WTC11 (cell line): Measurements from ENCODE around the gene CRACR2B. TPM values are rescaled to one million over a fixed set of nuclear protein-coding genes. Genes with fewer than 3 reads are reported as not detected.
A peak's percentile ranks its signal among the peaks of the same experiment; 100 is the strongest.

Experiments used
- ATAC-seq: fragments of 200-7000 bp; cut with Tn5 transposase; 2 replicates; pipeline ENCODE4 v1.10.0; 2021; ENCODE audit warnings: mild to moderate bottlenecking, moderate library complexity
- CTCF ChIA-PET: fragments of 300-600 bp; sonication (Branson Sonifier 250); formaldehyde crosslinking; loops from one replicate; lab custom pipeline; 2021; ENCODE audit warnings: antibody characterized with exemption; lab: Charles Lee
- POLR2A ChIA-PET: fragments of 350-600 bp; sonication (Branson Sonifier 250); formaldehyde crosslinking; loops from one replicate; lab custom pipeline; 2021; ENCODE audit warnings: antibody characterized with exemption; lab: Charles Lee
- DNase-seq: peaks from one replicate; pipeline ENCODE4 v3.0.0; 2021; ENCODE audit warnings: low spot score
- H3K27ac Mint-ChIP-seq: 2 replicates; pipeline ENCODE4 v1.8.0; 2021; ENCODE audit warnings: mixed read lengths
- H3K27me3 Mint-ChIP-seq: 2 replicates; pipeline ENCODE4 v1.8.0; 2021; ENCODE audit warnings: low read depth, mild to moderate bottlenecking, moderate library complexity, mixed read lengths
- H3K36me3 Mint-ChIP-seq: 2 replicates; pipeline ENCODE4 v1.8.0; 2021; ENCODE audit warnings: mixed read lengths
- H3K4me1 Mint-ChIP-seq: 2 replicates; pipeline ENCODE4 v1.8.0; 2022; ENCODE audit warnings: mixed read lengths
- H3K4me3 Mint-ChIP-seq: 2 replicates; pipeline ENCODE4 v1.8.0; 2021; ENCODE audit warnings: mild to moderate bottlenecking, moderate library complexity, mixed read lengths
- H3K9me3 Mint-ChIP-seq: 2 replicates; pipeline ENCODE4 v1.8.0; 2021; ENCODE audit warnings: mixed read lengths
- ATF1 ChIP-seq: sonication (generic); formaldehyde crosslinking; IDR thresholded peaks from 2 replicates; pipeline ENCODE4 v1.8.1; 2023; ENCODE audit warnings: mild to moderate bottlenecking, moderate library complexity, missing genetic modification reagents
- CREM ChIP-seq: sonication (generic); formaldehyde crosslinking; IDR thresholded peaks from 2 replicates; pipeline ENCODE4 v1.8.1; 2022; ENCODE audit warnings: mild to moderate bottlenecking, missing genetic modification reagents, moderate library complexity
- ELF4 ChIP-seq: sonication (generic); formaldehyde crosslinking; IDR thresholded peaks from 2 replicates; pipeline ENCODE4 v1.8.1; 2022; ENCODE audit warnings: low read depth, mild to moderate bottlenecking, moderate library complexity, missing genetic modification reagents
- ESRRA ChIP-seq: sonication (generic); formaldehyde crosslinking; IDR thresholded peaks from 2 replicates; pipeline ENCODE4 v1.8.1; 2022; ENCODE audit warnings: mild to moderate bottlenecking, missing genetic modification reagents, borderline replicate concordance
- FOXK1 ChIP-seq: sonication (generic); formaldehyde crosslinking; IDR thresholded peaks from 2 replicates; pipeline ENCODE4 v1.8.0; 2022; ENCODE audit warnings: mild to moderate bottlenecking, moderate library complexity, missing genetic modification reagents
- FOXP4 ChIP-seq: sonication (generic); formaldehyde crosslinking; IDR thresholded peaks from 2 replicates; pipeline ENCODE4 v1.8.0; 2022; ENCODE audit warnings: mild to moderate bottlenecking, missing genetic modification reagents
- HMGA2 ChIP-seq: fragments of 250-450 bp; sonication (Bioruptor Pico); IDR thresholded peaks from 2 replicates; pipeline ENCODE4 v1.4.0; 2021; ENCODE audit warnings: mild to moderate bottlenecking, moderate library complexity
- IRF1 ChIP-seq: sonication (generic); formaldehyde crosslinking; IDR thresholded peaks from 2 replicates; pipeline ENCODE4 v1.8.0; 2023; ENCODE audit warnings: missing genetic modification reagents
- JUN ChIP-seq: sonication (generic); formaldehyde crosslinking; IDR thresholded peaks from 2 replicates; pipeline ENCODE4 v1.8.0; 2023; ENCODE audit warnings: mild to moderate bottlenecking, missing genetic modification reagents
- KAT7 ChIP-seq: sonication (generic); formaldehyde crosslinking; IDR thresholded peaks from 2 replicates; pipeline ENCODE4 v1.8.1; 2023; ENCODE audit warnings: missing genetic modification reagents, mild to moderate bottlenecking, borderline replicate concordance
- MXD4 ChIP-seq: fragments of 250-450 bp; sonication (Bioruptor Pico); IDR thresholded peaks from 2 replicates; pipeline ENCODE4 v1.8.0; 2021; ENCODE audit warnings: mild to moderate bottlenecking, moderate library complexity, borderline replicate concordance
- PRDM15 ChIP-seq: sonication (generic); formaldehyde crosslinking; IDR thresholded peaks from 2 replicates; pipeline ENCODE4 v1.8.0; 2022; ENCODE audit warnings: missing genetic modification reagents
- SMAD3 ChIP-seq: sonication (generic); formaldehyde crosslinking; IDR thresholded peaks from 2 replicates; pipeline ENCODE4 v1.8.0; 2022; ENCODE audit warnings: missing genetic modification reagents, mild to moderate bottlenecking, borderline replicate concordance
- SP1 ChIP-seq: sonication (generic); formaldehyde crosslinking; conservative IDR thresholded peaks from 2 replicates; pipeline ENCODE4 v1.8.1; 2022; ENCODE audit warnings: missing genetic modification reagents
- STAT6 ChIP-seq: sonication (generic); formaldehyde crosslinking; conservative IDR thresholded peaks from 2 replicates; pipeline ENCODE4 v1.8.1; 2023; ENCODE audit warnings: mild to moderate bottlenecking, low read depth, missing genetic modification reagents, moderate library complexity
- TEAD1 ChIP-seq: sonication (generic); formaldehyde crosslinking; IDR thresholded peaks from 2 replicates; pipeline ENCODE4 v1.8.0; 2022; ENCODE audit warnings: mild to moderate bottlenecking, missing genetic modification reagents
- USF2 ChIP-seq: sonication (generic); formaldehyde crosslinking; IDR thresholded peaks from 2 replicates; pipeline ENCODE4 v1.8.1; 2023; ENCODE audit warnings: mild to moderate bottlenecking, missing genetic modification reagents, moderate library complexity
- ZMAT4 ChIP-seq: fragments of 250-450 bp; sonication (Bioruptor Pico); IDR thresholded peaks from 2 replicates; pipeline ENCODE4 v1.9.0; 2021; ENCODE audit warnings: mild to moderate bottlenecking
- ZNF121 ChIP-seq: sonication (generic); formaldehyde crosslinking; IDR thresholded peaks from 2 replicates; pipeline ENCODE4 v1.8.0; 2023; ENCODE audit warnings: missing genetic modification reagents
- ZNF317 ChIP-seq: sonication (generic); formaldehyde crosslinking; IDR thresholded peaks from 2 replicates; pipeline ENCODE4 v1.8.1; 2023; ENCODE audit warnings: low read depth, mild to moderate bottlenecking, moderate library complexity, missing genetic modification reagents, borderline replicate concordance
- ZNF425 ChIP-seq: fragments of 250-450 bp; sonication (Bioruptor Pico); conservative IDR thresholded peaks from 2 replicates; pipeline ENCODE4 v1.9.0; 2021; ENCODE audit warnings: mild to moderate bottlenecking
- total RNA-seq: library from RNA; stranded (reverse); gene quantifications from 3 replicates; pipeline ENCODE4 v1.2.3, GENCODE V29; 2021

Gene CRACR2B
- total RNA-seq, 1 experiment from 2014 or later = 46.5 TPM

GRCh38 chr11:842370-843002 is 14.8 kb downstream of the CRACR2B start, which contains the start of the genes POLR2L and TSPAN4:
Gene POLR2L, minus strand, starts transcription at chr11:842529. Its CDS starts 21 bp downstream, at chr11:842508.
Gene TSPAN4, plus strand, starts transcription at chr11:842852. Its CDS starts 7,453 bp downstream, at chr11:850305.
- peak; percentile 4 for ATAC-seq
- Mint-ChIP-seq H3K4me3 (peak within 1 kb of the TSS; percentile 79), H3K27me3 (no peaks in the 10 kb centered on the region), H3K4me1 (peaks cover 23% of the 10 kb centered on the region), H3K36me3 (peaks cover 13% of the 10 kb centered on the region), H3K27ac (peak within 1 kb of the TSS; percentile 60; the same call in 1 of the 2 replicates), H3K9me3 (no peaks in the 10 kb centered on the region)
- ChIA-PET POLR2A (interaction anchor here (0.7 to 2.9 kb wide), 8 partner anchors 9 to 102 kb away, joined by 3 to 35 read pairs (median 6); partner anchors contain the start of genes CD151 and PNPLA2), CTCF (interaction anchor here (0.7 to 5.9 kb wide), 3 partner anchors 9 to 13 kb away, joined by 3 to 82 read pairs (median 14); partner anchors contain the start of genes CD151 and CRACR2B)
- DNase-seq = peak; percentile 91
- peak; percentile 64; the same call in 1 of the 2 replicates for TF ChIP-seq CREM (CRISPR knock-in tag)
- TF ChIP-seq JUN (CRISPR knock-in tag) = peak; percentile 71; the same call in 1 of the 2 replicates
- 0 out of 2 replicates have a peak, but pooled peaks have one; percentile 2 for TF ChIP-seq PRDM15
- peak; percentile 25; the same call in 1 of the 2 replicates for TF ChIP-seq FOXK1 (CRISPR knock-in tag)
- no peak for TF ChIP-seq MXD4
- peak; percentile 85 for TF ChIP-seq SP1 (CRISPR knock-in tag)
- TF ChIP-seq FOXP4 (CRISPR knock-in tag) = peak; percentile 68; the same call in 1 of the 2 replicates
- TF ChIP-seq STAT6 (CRISPR knock-in tag) = no peak
- TF ChIP-seq ZNF425 (CRISPR knock-in tag) = no peak
- TF ChIP-seq HMGA2 = no peak
- TF ChIP-seq TEAD1 (CRISPR knock-in tag) = 0 out of 2 replicates have a peak, but pooled peaks have one; percentile 60
- TF ChIP-seq ESRRA (CRISPR knock-in tag) = 0 out of 2 replicates have a peak, but pooled peaks have one; percentile 14
- TF ChIP-seq USF2 = peak; percentile 7
- TF ChIP-seq ZNF121 (CRISPR knock-in tag) = no peak
- TF ChIP-seq ELF4 (CRISPR knock-in tag) = peak; percentile 60; the same call in 1 of the 2 replicates
- no peak for TF ChIP-seq IRF1 (CRISPR knock-in tag)
- TF ChIP-seq KAT7 (CRISPR knock-in tag) = peak; percentile 85; the same call in 1 of the 2 replicates
- 0 out of 2 replicates have a peak, but pooled peaks have one; percentile 30 for TF ChIP-seq ZNF317 (CRISPR knock-in tag)
- TF ChIP-seq ZMAT4 = no peak
- TF ChIP-seq ATF1 (CRISPR knock-in tag) = no peak
- 0 out of 2 replicates have a peak, but pooled peaks have one; percentile 47 for TF ChIP-seq SMAD3
